ENCODE measurements around the gene RXFP4. TPM values are rescaled to one million over a fixed set of nuclear protein-coding genes. Genes with fewer than 3 reads are reported as not detected.
A peak's percentile ranks its signal among the peaks of the same experiment; 100 is the strongest.

RXFP4 gene
- total RNA-seq, 2 experiments from 2014 or later, result 0.29 TPM; not detected in 1

- H3K4me1 Mint-ChIP-seq (ENCODE audit: low read depth), result peaks cover 33% of the 10 kb centered on the region
- intact Hi-C loops (cut with micrococcal nuclease), result no loop called here
- H3K4me3 Mint-ChIP-seq, result no peak overlapping the region
- H3K36me3 Mint-ChIP-seq (ENCODE audit: low read depth), result peaks cover 57% of the 10 kb centered on the region
- CTCF ChIA-PET, result no interaction called here
- H3K9me3 Mint-ChIP-seq, result no peaks in the 10 kb centered on the region
- H3K27me3 Mint-ChIP-seq (ENCODE audit: low read depth), result no peaks in the 10 kb centered on the region
- H3K27ac Mint-ChIP-seq, result peak overlapping the region; percentile 27
- DNase-seq, result no peak
These were observed 22.8 kb downstream of the RXFP4 start for GRCh38 chr1:155964193-155964592.

GRCh38 chr1:155966135-155966534, 24.7 kb downstream of the RXFP4 start:
- H3K36me3 Mint-ChIP-seq (ENCODE audit: low read depth), result peaks cover 55% of the 10 kb centered on the region
- no peak overlapping the region for H3K4me3 Mint-ChIP-seq
- CTCF ChIA-PET, result interaction anchor here (0.8 to 2.5 kb wide), 5 partner anchors 9 to 24 kb away, joined by 3 to 8 read pairs (median 6); partner anchors contain the start of gene ARHGEF2
- intact Hi-C loops (cut with micrococcal nuclease), result no loop called here
- no peaks in the 10 kb centered on the region for H3K9me3 Mint-ChIP-seq
- no peaks in the 10 kb centered on the region for H3K27me3 Mint-ChIP-seq (ENCODE audit: low read depth)
- peaks cover 52% of the 10 kb centered on the region for H3K4me1 Mint-ChIP-seq (ENCODE audit: low read depth)
- no peak for DNase-seq
- H3K27ac Mint-ChIP-seq, result peak overlapping the region; percentile 96

GRCh38 chr1:155966750-155967149, 25.3 kb downstream of the RXFP4 start:
- CTCF ChIA-PET, result interaction anchor here (0.6 to 2.5 kb wide), 6 partner anchors 10 to 38 kb away, joined by 3 to 8 read pairs (median 5); partner anchors contain the start of gene ARHGEF2
- Mint-ChIP-seq H3K27me3 (ENCODE audit: low read depth) (no peaks in the 10 kb centered on the region), H3K4me3 (no peak overlapping the region), H3K9me3 (no peaks in the 10 kb centered on the region), H3K4me1 (ENCODE audit: low read depth) (peaks cover 58% of the 10 kb centered on the region), H3K36me3 (ENCODE audit: low read depth) (peaks cover 51% of the 10 kb centered on the region), H3K27ac (peak overlapping the region; percentile 96)
- intact Hi-C loops (cut with micrococcal nuclease), result no loop called here
- DNase-seq, result no peak

GRCh38 chr1:155967341-155968050, 26.1 kb downstream of the RXFP4 start:
- H3K4me1 Mint-ChIP-seq (ENCODE audit: low read depth), result peaks cover 64% of the 10 kb centered on the region
- intact Hi-C loops (cut with micrococcal nuclease), result no loop called here
- peak overlapping the region; percentile 53 for H3K4me3 Mint-ChIP-seq
- DNase-seq, result peak; percentile 58
- no peaks in the 10 kb centered on the region for H3K27me3 Mint-ChIP-seq (ENCODE audit: low read depth)
- H3K9me3 Mint-ChIP-seq, result no peaks in the 10 kb centered on the region
- CTCF ChIA-PET, result interaction anchor here (0.6 to 4.5 kb wide), 8 partner anchors 10 to 38 kb away, joined by 3 to 21 read pairs (median 5); partner anchors contain the start of gene ARHGEF2
- peaks cover 48% of the 10 kb centered on the region for H3K36me3 Mint-ChIP-seq (ENCODE audit: low read depth)
- peak overlapping the region; percentile 96 for H3K27ac Mint-ChIP-seq

GRCh38 chr1:155968051-155968400, 26.6 kb downstream of the RXFP4 start:
- peaks cover 42% of the 10 kb centered on the region for H3K36me3 Mint-ChIP-seq (ENCODE audit: low read depth)

GRCh38 chr1:155968670-155969069, 27.2 kb downstream of the RXFP4 start:
- no peak for DNase-seq
- Mint-ChIP-seq H3K36me3 (ENCODE audit: low read depth) (peaks cover 42% of the 10 kb centered on the region), H3K27ac (peak overlapping the region; percentile 96), H3K9me3 (no peaks in the 10 kb centered on the region), H3K27me3 (ENCODE audit: low read depth) (no peaks in the 10 kb centered on the region), H3K4me1 (ENCODE audit: low read depth) (peaks cover 73% of the 10 kb centered on the region), H3K4me3 (no peak overlapping the region)
- CTCF ChIA-PET, result interaction anchor here (0.6 to 4.5 kb wide), 2 partner anchors 30 to 919 kb away, joined by 3 to 21 read pairs; no protein-coding TSS in a partner anchor
- intact Hi-C loops (cut with micrococcal nuclease), result loop anchor here (1.0 kb wide), 1 partner anchor 9 kb away; no protein-coding TSS in a partner anchor

More at GRCh38 chr1:155968051-155968400, 26.6 kb downstream of the RXFP4 start:
- Mint-ChIP-seq H3K27me3 (ENCODE audit: low read depth) (no peaks in the 10 kb centered on the region), H3K4me3 (peak overlapping the region; percentile 53), H3K9me3 (no peaks in the 10 kb centered on the region), H3K27ac (peak overlapping the region; percentile 96), H3K4me1 (ENCODE audit: low read depth) (peaks cover 67% of the 10 kb centered on the region)
- CTCF ChIA-PET, result interaction anchor here (0.6 to 4.5 kb wide), 5 partner anchors 15 to 920 kb away, joined by 3 to 21 read pairs (median 3); no protein-coding TSS in a partner anchor
- DNase-seq, result no peak
- intact Hi-C loops (cut with micrococcal nuclease), result no loop called here

- Mint-ChIP-seq H3K36me3 (ENCODE audit: low read depth) (peaks cover 43% of the 10 kb centered on the region), H3K4me1 (ENCODE audit: low read depth) (peaks cover 79% of the 10 kb centered on the region), H3K27me3 (ENCODE audit: low read depth) (no peaks in the 10 kb centered on the region), H3K4me3 (no peak overlapping the region), H3K9me3 (no peaks in the 10 kb centered on the region), H3K27ac (peak overlapping the region; percentile 96)
- DNase-seq, result no peak
- intact Hi-C loops (cut with micrococcal nuclease), result loop anchor here (1.0 kb wide), 1 partner anchor 8 kb away; no protein-coding TSS in a partner anchor
- CTCF ChIA-PET, result interaction anchor here (4.5 kb wide), 1 partner anchor 31 kb away, joined by 21 read pairs; no protein-coding TSS in a partner anchor
These were observed 27.9 kb downstream of the RXFP4 start for GRCh38 chr1:155969377-155969791.

GRCh38 chr1:155970531-155971167, 29.2 kb downstream of the RXFP4 start:
- CTCF ChIA-PET, result interaction anchor here (0.6 to 4.5 kb wide), 3 partner anchors 18 to 32 kb away, joined by 3 to 21 read pairs (median 3); no protein-coding TSS in a partner anchor
- Mint-ChIP-seq H3K27me3 (ENCODE audit: low read depth) (no peaks in the 10 kb centered on the region), H3K36me3 (ENCODE audit: low read depth) (peaks cover 46% of the 10 kb centered on the region), H3K4me3 (peak overlapping the region; percentile 60), H3K4me1 (ENCODE audit: low read depth) (peaks cover 92% of the 10 kb centered on the region), H3K9me3 (no peaks in the 10 kb centered on the region), H3K27ac (peak overlapping the region; percentile 96)
- intact Hi-C loops (cut with micrococcal nuclease), result loop anchor here (2.0 to 10.0 kb wide), 2 partner anchors 368 to 696 kb away; partner anchors contain the start of genes CCT3, CLK2, HCN3 and TSACC
- peak; percentile 69 for DNase-seq

GRCh38 chr1:155971910-155972809, 30.7 kb downstream of the RXFP4 start:
- Mint-ChIP-seq H3K4me1 (ENCODE audit: low read depth) (peaks cover 87% of the 10 kb centered on the region), H3K9me3 (no peaks in the 10 kb centered on the region), H3K27ac (peak overlapping the region; percentile 96), H3K36me3 (ENCODE audit: low read depth) (peaks cover 56% of the 10 kb centered on the region), H3K4me3 (peak overlapping the region; percentile 29), H3K27me3 (ENCODE audit: low read depth) (no peaks in the 10 kb centered on the region)
- intact Hi-C loops (cut with micrococcal nuclease), result loop anchor here (2.0 to 10.0 kb wide), 2 partner anchors 367 to 697 kb away; partner anchors contain the start of genes CCT3, CLK2, HCN3 and TSACC
- DNase-seq, result no peak
- CTCF ChIA-PET, result interaction anchor here (4.5 kb wide), 1 partner anchor 34 kb away, joined by 21 read pairs; no protein-coding TSS in a partner anchor

- H3K36me3 Mint-ChIP-seq (ENCODE audit: low read depth), result peaks cover 50% of the 10 kb centered on the region
- peaks cover 72% of the 10 kb centered on the region for H3K4me1 Mint-ChIP-seq (ENCODE audit: low read depth)
- DNase-seq, result no peak
- H3K27me3 Mint-ChIP-seq (ENCODE audit: low read depth), result no peaks in the 10 kb centered on the region
- H3K9me3 Mint-ChIP-seq, result no peaks in the 10 kb centered on the region
- CTCF ChIA-PET, result interaction anchor here (0.7 to 1.9 kb wide), 4 partner anchors 11 to 71 kb away, joined by 3 to 7 read pairs (median 4); no protein-coding TSS in a partner anchor
- peak overlapping the region; percentile 98 for H3K4me3 Mint-ChIP-seq
- intact Hi-C loops (cut with micrococcal nuclease), result loop anchor here (10.0 kb wide), 1 partner anchor 699 kb away; the partner anchor contains the start of genes CLK2 and HCN3
- peak overlapping the region; percentile 99 for H3K27ac Mint-ChIP-seq
These were observed 32.3 kb downstream of the RXFP4 start for GRCh38 chr1:155973723-155974122.

Measured in activated naive CD4-positive, alpha-beta T cell treated with anti-CD3 and anti-CD28 coated beads for 36 hours (primary cell).